ENCODE measurements around the gene AREG.

The AREG gene

GRCh38 chr4:74456849-74457395 lies 12.0 kb downstream of the AREG start:
- Histone ChIP-seq H3K4me3 (ENCODE audit: low read depth in 1 of 2, low read length in 2 of 2) (no peak overlapping the region), H3K9me3 (ENCODE audit: control insufficient read depth in 1 of 2, low read length in 2 of 2) (no peaks in the 10 kb centered on the region), H3K36me3 (ENCODE audit: control insufficient read depth in 1 of 2, insufficient read depth in 2 of 2, low read length in 2 of 2) (no peaks in the 10 kb centered on the region), H3K9ac (ENCODE audit: low read depth in 1 of 2, low read length in 2 of 2) (no peak overlapping the region), H3K27me3 (ENCODE audit: control insufficient read depth in 1 of 2, insufficient read depth in 2 of 2, low read length in 2 of 2) (no peaks in the 10 kb centered on the region), H3K4me1 (ENCODE audit: control insufficient read depth in 1 of 2, insufficient read depth in 2 of 2, low read length in 2 of 2) (no peaks in the 10 kb centered on the region), H3K27ac (ENCODE audit: low read depth, low read length) (no peak overlapping the region)

DNA sequence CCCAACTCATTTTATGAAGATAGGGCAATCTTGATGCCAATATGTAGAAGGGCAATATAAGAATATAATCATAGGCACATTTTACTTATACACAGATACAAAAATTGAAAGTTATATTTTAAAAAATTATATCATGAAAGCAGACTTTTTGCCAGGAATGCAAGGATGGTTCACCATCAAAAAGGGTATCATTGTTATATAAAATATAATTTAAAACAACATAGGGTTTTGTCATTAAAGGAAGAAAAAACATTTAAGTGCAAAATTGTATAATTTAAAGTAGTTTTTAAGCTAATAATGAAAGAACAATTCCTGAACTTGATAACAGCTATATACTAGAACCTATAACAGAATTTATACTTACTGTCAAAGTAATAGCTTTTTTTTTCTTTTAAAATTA lies 15.9 kb downstream of the AREG start:
- no peaks in the 10 kb centered on the region for H3K36me3 ChIP-seq (ENCODE audit: control insufficient read depth in 1 of 2, insufficient read depth in 2 of 2, low read length in 2 of 2)
- H3K9me3 ChIP-seq (ENCODE audit: control insufficient read depth in 1 of 2, low read length in 2 of 2) = no peaks in the 10 kb centered on the region
- no peaks in the 10 kb centered on the region for H3K4me1 ChIP-seq (ENCODE audit: control insufficient read depth in 1 of 2, insufficient read depth in 2 of 2, low read length in 2 of 2)
- H3K27me3 ChIP-seq (ENCODE audit: control insufficient read depth in 1 of 2, insufficient read depth in 2 of 2, low read length in 2 of 2) = no peaks in the 10 kb centered on the region
- H3K27ac ChIP-seq (ENCODE audit: low read depth, low read length) = no peak overlapping the region
- no peak overlapping the region for H3K4me3 ChIP-seq (ENCODE audit: low read depth in 1 of 2, low read length in 2 of 2)
- H3K9ac ChIP-seq (ENCODE audit: low read depth in 1 of 2, low read length in 2 of 2) = no peak overlapping the region

GRCh38 chr4:74463123-74463522 lies 18.2 kb downstream of the AREG start:
- Histone ChIP-seq H3K9me3 (ENCODE audit: control insufficient read depth in 1 of 2, low read length in 2 of 2) (no peaks in the 10 kb centered on the region), H3K4me3 (ENCODE audit: low read depth in 1 of 2, low read length in 2 of 2) (no peak overlapping the region), H3K36me3 (ENCODE audit: control insufficient read depth in 1 of 2, insufficient read depth in 2 of 2, low read length in 2 of 2) (no peaks in the 10 kb centered on the region), H3K9ac (ENCODE audit: low read depth in 1 of 2, low read length in 2 of 2) (no peak overlapping the region), H3K4me1 (ENCODE audit: control insufficient read depth in 1 of 2, insufficient read depth in 2 of 2, low read length in 2 of 2) (no peaks in the 10 kb centered on the region), H3K27me3 (ENCODE audit: control insufficient read depth in 1 of 2, insufficient read depth in 2 of 2, low read length in 2 of 2) (no peaks in the 10 kb centered on the region), H3K27ac (ENCODE audit: low read depth, low read length) (no peak overlapping the region)

DNA sequence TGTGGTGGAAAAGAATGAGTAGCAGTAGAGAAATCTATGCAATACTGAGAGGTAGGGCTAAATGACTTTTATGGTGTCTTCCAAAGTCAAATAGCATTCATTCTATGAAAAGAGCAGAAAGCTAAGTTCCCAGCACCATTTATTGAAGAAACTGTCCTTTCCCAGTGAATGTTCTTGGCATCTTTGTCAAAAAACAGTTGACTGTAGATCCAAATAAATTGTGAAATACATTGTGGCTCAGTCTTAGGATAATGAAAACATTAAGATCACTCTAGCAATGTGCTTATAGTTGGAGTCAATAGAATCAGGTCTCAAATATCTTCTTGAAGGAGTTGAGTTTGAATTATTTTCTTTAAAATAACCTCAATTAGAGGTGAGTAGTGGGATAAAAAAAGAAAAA lies 19.4 kb downstream of the AREG start:
- no peak overlapping the region for H3K27ac ChIP-seq (ENCODE audit: low read depth, low read length)
- no peak overlapping the region for H3K4me3 ChIP-seq (ENCODE audit: low read depth in 1 of 2, low read length in 2 of 2)
- H3K9ac ChIP-seq (ENCODE audit: low read depth in 1 of 2, low read length in 2 of 2) = no peak overlapping the region
- no peaks in the 10 kb centered on the region for H3K9me3 ChIP-seq (ENCODE audit: control insufficient read depth in 1 of 2, low read length in 2 of 2)
- H3K36me3 ChIP-seq (ENCODE audit: control insufficient read depth in 1 of 2, insufficient read depth in 2 of 2, low read length in 2 of 2) = no peaks in the 10 kb centered on the region
- no peaks in the 10 kb centered on the region for H3K27me3 ChIP-seq (ENCODE audit: control insufficient read depth in 1 of 2, insufficient read depth in 2 of 2, low read length in 2 of 2)
- no peaks in the 10 kb centered on the region for H3K4me1 ChIP-seq (ENCODE audit: control insufficient read depth in 1 of 2, insufficient read depth in 2 of 2, low read length in 2 of 2)

DNA sequence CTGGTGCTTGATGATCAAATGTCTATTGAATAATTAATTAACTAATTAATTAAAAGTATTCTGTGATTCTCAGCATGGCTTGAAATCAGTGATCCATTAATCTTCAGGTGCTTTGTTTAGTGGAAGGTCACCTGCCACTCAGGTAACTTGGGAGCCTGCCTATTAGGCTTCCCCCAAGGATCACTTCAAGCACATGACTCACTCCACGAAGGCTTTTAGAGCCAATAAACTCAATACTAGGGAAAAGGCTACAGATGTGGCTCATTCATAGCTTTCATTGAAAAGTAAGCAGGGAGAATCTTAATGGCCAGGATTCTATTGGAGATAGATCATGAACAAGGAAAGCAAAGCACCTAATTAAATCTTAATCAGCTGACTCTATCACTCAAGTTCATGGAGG lies 21.3 kb downstream of the AREG start:
- Histone ChIP-seq H3K36me3 (ENCODE audit: control insufficient read depth in 1 of 2, insufficient read depth in 2 of 2, low read length in 2 of 2) (no peaks in the 10 kb centered on the region), H3K27me3 (ENCODE audit: control insufficient read depth in 1 of 2, insufficient read depth in 2 of 2, low read length in 2 of 2) (no peaks in the 10 kb centered on the region), H3K27ac (ENCODE audit: low read depth, low read length) (no peak overlapping the region), H3K4me3 (ENCODE audit: low read depth in 1 of 2, low read length in 2 of 2) (no peak overlapping the region), H3K9ac (ENCODE audit: low read depth in 1 of 2, low read length in 2 of 2) (no peak overlapping the region), H3K9me3 (ENCODE audit: control insufficient read depth in 1 of 2, low read length in 2 of 2) (no peaks in the 10 kb centered on the region), H3K4me1 (ENCODE audit: control insufficient read depth in 1 of 2, insufficient read depth in 2 of 2, low read length in 2 of 2) (no peaks in the 10 kb centered on the region)

- Histone ChIP-seq H3K27me3 (ENCODE audit: control insufficient read depth in 1 of 2, insufficient read depth in 2 of 2, low read length in 2 of 2) (no peaks in the 10 kb centered on the region), H3K9me3 (ENCODE audit: control insufficient read depth in 1 of 2, low read length in 2 of 2) (no peaks in the 10 kb centered on the region), H3K27ac (ENCODE audit: low read depth, low read length) (no peak overlapping the region), H3K4me3 (ENCODE audit: low read depth in 1 of 2, low read length in 2 of 2) (no peak overlapping the region), H3K36me3 (ENCODE audit: control insufficient read depth in 1 of 2, insufficient read depth in 2 of 2, low read length in 2 of 2) (no peaks in the 10 kb centered on the region), H3K9ac (ENCODE audit: low read depth in 1 of 2, low read length in 2 of 2) (no peak overlapping the region), H3K4me1 (ENCODE audit: control insufficient read depth in 1 of 2, insufficient read depth in 2 of 2, low read length in 2 of 2) (peaks cover 0 to 8% of the 10 kb centered on the region in 2 donors)
Measured at GRCh38 chr4:74471264-74471663, 26.3 kb downstream of the AREG start.

- Histone ChIP-seq H3K4me3 (ENCODE audit: low read depth in 1 of 2, low read length in 2 of 2) (no peak overlapping the region), H3K36me3 (ENCODE audit: control insufficient read depth in 1 of 2, insufficient read depth in 2 of 2, low read length in 2 of 2) (no peaks in the 10 kb centered on the region), H3K4me1 (ENCODE audit: control insufficient read depth in 1 of 2, insufficient read depth in 2 of 2, low read length in 2 of 2) (peaks cover 0 to 8% of the 10 kb centered on the region in 2 donors), H3K9ac (ENCODE audit: low read depth in 1 of 2, low read length in 2 of 2) (no peak overlapping the region), H3K27ac (ENCODE audit: low read depth, low read length) (no peak overlapping the region), H3K27me3 (ENCODE audit: control insufficient read depth in 1 of 2, insufficient read depth in 2 of 2, low read length in 2 of 2) (no peaks in the 10 kb centered on the region), H3K9me3 (ENCODE audit: control insufficient read depth in 1 of 2, low read length in 2 of 2) (no peaks in the 10 kb centered on the region)
Measured at GRCh38 chr4:74473155-74473811, 28.3 kb downstream of the AREG start.

- H3K4me3 ChIP-seq (ENCODE audit: low read depth in 1 of 2, low read length in 2 of 2) = no peak overlapping the region
- H3K27me3 ChIP-seq (ENCODE audit: control insufficient read depth in 1 of 2, insufficient read depth in 2 of 2, low read length in 2 of 2) = no peaks in the 10 kb centered on the region
- H3K36me3 ChIP-seq (ENCODE audit: control insufficient read depth in 1 of 2, insufficient read depth in 2 of 2, low read length in 2 of 2) = no peaks in the 10 kb centered on the region
- no peaks in the 10 kb centered on the region for H3K9me3 ChIP-seq (ENCODE audit: control insufficient read depth in 1 of 2, low read length in 2 of 2)
- H3K9ac ChIP-seq (ENCODE audit: low read depth in 1 of 2, low read length in 2 of 2) = no peak overlapping the region
- no peak overlapping the region for H3K27ac ChIP-seq (ENCODE audit: low read depth, low read length)
- peaks cover 0 to 8% of the 10 kb centered on the region in 2 donors for H3K4me1 ChIP-seq (ENCODE audit: control insufficient read depth in 1 of 2, insufficient read depth in 2 of 2, low read length in 2 of 2)
Measured at GRCh38 chr4:74474345-74475090, 29.6 kb downstream of the AREG start.

GRCh38 chr4:74475091-74475800 lies 30.3 kb downstream of the AREG start:
- Histone ChIP-seq H3K9me3 (ENCODE audit: control insufficient read depth in 1 of 2, low read length in 2 of 2) (no peaks in the 10 kb centered on the region), H3K27me3 (ENCODE audit: control insufficient read depth in 1 of 2, insufficient read depth in 2 of 2, low read length in 2 of 2) (no peaks in the 10 kb centered on the region), H3K4me3 (ENCODE audit: low read depth in 1 of 2, low read length in 2 of 2) (no peak overlapping the region), H3K4me1 (ENCODE audit: control insufficient read depth in 1 of 2, insufficient read depth in 2 of 2, low read length in 2 of 2) (peaks cover 0 to 8% of the 10 kb centered on the region in 2 donors), H3K9ac (ENCODE audit: low read depth in 1 of 2, low read length in 2 of 2) (no peak overlapping the region), H3K36me3 (ENCODE audit: control insufficient read depth in 1 of 2, insufficient read depth in 2 of 2, low read length in 2 of 2) (no peaks in the 10 kb centered on the region), H3K27ac (ENCODE audit: low read depth, low read length) (no peak overlapping the region)

DNA sequence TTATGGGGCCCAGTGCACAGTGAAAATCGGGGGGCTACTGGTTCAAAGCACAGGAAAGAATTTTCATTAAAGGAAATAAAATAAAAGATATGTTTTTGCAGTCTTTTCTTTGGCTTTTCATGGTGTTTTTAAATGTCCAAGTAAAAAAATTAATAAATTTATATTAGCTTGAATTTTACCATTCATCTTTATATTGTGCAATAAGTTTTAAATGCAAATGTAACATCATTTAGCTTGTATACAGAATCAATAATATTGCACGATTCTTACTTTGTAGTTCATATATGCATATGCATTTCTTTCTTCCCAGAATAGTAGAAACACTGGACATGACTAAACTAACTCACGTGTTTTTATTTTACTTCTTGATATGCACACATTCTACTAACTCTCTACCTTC lies 31.0 kb downstream of the AREG start:
- H3K27ac ChIP-seq (ENCODE audit: low read depth, low read length) = no peak overlapping the region

More for the DNA sequence above, 31.0 kb downstream of the AREG start:
- Histone ChIP-seq H3K9me3 (ENCODE audit: control insufficient read depth in 1 of 2, low read length in 2 of 2) (no peaks in the 10 kb centered on the region), H3K36me3 (ENCODE audit: control insufficient read depth in 1 of 2, insufficient read depth in 2 of 2, low read length in 2 of 2) (no peaks in the 10 kb centered on the region), H3K4me3 (ENCODE audit: low read depth in 1 of 2, low read length in 2 of 2) (no peak overlapping the region), H3K27me3 (ENCODE audit: control insufficient read depth in 1 of 2, insufficient read depth in 2 of 2, low read length in 2 of 2) (no peaks in the 10 kb centered on the region), H3K9ac (ENCODE audit: low read depth in 1 of 2, low read length in 2 of 2) (no peak overlapping the region), H3K4me1 (ENCODE audit: control insufficient read depth in 1 of 2, insufficient read depth in 2 of 2, low read length in 2 of 2) (peaks cover 0 to 8% of the 10 kb centered on the region in 2 donors)

Data from duodenal mucosa (tissue), 2 donors.